Sciatic nerve (tissue), 2 donors: Measurements from ENCODE around the gene WDR49. TPM values are rescaled to one million over a fixed set of nuclear protein-coding genes. Genes with fewer than 3 reads are reported as not detected.
"Not testable (repeated sequence)": the region's sequence is repeated elsewhere in the genome, so short reads cannot be mapped to it uniquely, and the experiment has no call there.

Source experiments
- ATAC-seq: fragments of 200-7000 bp; cut with Tn5 transposase; one replicate; pipeline ENCODE4 v1.9.1; 2020; ENCODE audit warnings: mild to moderate bottlenecking, moderate library complexity
- DNase-seq: peaks from one replicate; pipeline ENCODE4 v3.0.0-alpha.2; 2020; ENCODE audit warnings: low spot score
- intact Hi-C: fragments of 100-400 bp; cut with DNase I; formaldehyde crosslinking; loops from one replicate; pipeline ENCODE4 v1.14.2; 2022
- total RNA-seq: library from RNA; stranded (reverse); fragmentation: NEBNext Ultra II Directional; extraction: Animal tissue kit (Norgen Biotek cat#: 25700); gene quantifications from one replicate; pipeline ENCODE4 v1.2.1, GENCODE V29; 2021
- donor health status: DM: no; HTN: no; CAD: no.
- donor health status: DM: no; HTN: no; CAD: no.

WDR49 gene
- total RNA-seq, 1 donor from 2014 or later, result 1.3 TPM

DNA sequence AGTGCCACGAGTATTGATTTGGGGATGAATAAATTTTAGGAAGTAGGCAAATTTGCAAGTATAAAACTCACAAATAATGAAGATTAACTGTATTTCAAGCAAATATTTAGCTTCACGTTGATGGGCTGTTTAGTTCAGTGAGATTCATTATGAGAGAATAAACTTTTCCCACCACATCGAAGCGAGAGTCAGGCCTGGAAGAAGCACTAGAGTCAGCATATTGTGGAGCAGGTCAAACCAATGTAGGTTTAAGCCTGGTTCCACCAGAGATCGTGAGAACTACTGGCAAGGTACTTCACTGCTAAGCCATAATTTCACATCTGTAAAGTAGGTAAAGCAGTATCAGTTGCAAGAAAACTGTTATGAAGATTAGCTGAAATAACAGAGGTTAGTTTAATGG lies 22.3 kb downstream of the WDR49 start:
- no peak for ATAC-seq
- no peak for DNase-seq
- intact Hi-C loops, result no loop called here

- intact Hi-C loops, result no loop called here
- no peak for ATAC-seq
- DNase-seq, result no peak
Observed at GRCh38 chr3:167626490-167626889, 27.3 kb downstream of the WDR49 start.

- no peak for DNase-seq
- ATAC-seq, result no peak
- intact Hi-C loops, result no loop called here
Observed at GRCh38 chr3:167615030-167615429, 38.7 kb downstream of the WDR49 start.

DNA sequence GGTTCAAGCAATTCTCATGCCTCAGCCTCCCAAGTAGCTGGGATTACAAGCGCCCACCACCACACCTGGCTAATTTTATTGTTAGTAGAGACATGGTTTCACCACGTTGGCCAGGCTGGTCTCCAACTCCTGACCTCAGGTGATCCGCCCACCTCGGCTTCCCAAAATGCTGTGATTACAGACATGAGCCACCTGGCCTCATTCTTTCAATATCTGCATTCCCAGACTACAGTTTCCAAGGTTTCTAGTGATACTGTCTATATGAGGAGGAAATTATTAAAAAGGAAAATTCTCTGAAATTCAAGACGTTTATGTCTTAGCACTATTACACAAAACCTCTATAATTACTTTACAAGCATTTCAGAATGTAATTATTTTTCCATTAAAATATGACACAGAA lies 39.5 kb downstream of the WDR49 start:
- ATAC-seq, intact Hi-C loops, DNase-seq: not testable (repeated sequence)

DNA sequence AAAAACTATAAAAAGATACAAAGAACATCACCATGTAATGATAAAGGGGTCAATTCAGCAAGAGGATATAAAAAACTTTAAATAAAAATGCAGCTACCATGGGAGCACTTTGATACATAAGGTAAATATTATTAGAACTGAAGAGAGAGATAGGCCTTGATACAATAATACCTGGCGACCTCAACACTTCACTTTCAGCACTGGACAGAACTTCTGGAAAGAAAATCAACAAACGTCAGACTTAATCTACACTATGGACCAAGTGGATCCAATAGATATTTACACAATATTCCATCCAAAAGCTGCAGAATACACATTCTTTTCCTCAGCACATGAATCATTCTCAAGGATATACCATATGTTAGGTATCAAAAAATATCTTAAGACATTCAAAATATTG lies 42.0 kb downstream of the WDR49 start:
- intact Hi-C loops, result no loop called here
- no peak for ATAC-seq
- DNase-seq, result no peak

DNA sequence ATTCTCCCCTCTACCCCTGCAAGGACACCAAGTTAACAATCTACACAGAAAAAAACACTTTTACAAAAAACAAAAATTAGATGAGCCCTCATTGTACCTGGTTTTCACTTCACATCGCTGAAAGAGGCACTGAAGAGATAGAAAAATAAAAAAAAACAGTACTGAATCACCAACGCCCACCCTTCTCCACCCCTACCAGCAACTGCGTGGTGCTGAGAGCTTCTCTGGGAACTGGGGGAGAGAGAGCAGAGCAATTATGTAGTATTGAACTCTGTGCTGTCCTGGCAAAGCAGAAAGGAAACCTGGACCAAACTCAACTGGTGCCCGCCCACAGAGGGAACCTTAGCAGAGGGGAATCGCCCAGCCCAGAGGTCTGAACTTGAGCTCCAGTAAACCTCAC lies 44.6 kb downstream of the WDR49 start:
- ATAC-seq, result no peak
- DNase-seq, result no peak
- intact Hi-C loops, result no loop called here

DNA sequence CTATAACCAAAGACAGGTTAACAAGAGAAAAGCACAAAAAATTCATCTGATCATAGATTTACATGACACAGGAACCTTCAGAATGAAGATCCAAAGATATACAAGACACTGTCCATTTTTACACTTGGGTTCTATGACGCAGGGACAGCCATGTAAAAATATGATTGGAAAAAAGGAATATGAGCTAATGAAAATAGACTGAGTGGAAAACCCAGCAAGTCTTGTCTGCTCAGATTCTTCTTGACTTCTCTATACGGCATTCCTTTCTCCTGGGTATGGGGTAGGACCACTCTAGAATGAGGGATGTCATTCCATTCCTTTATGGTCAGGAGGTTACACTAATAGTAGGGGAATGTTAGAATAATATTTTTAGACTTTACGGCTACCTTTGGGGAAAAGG lies 46.9 kb downstream of the WDR49 start:
- ATAC-seq (no peak), DNase-seq (no peak)
- intact Hi-C loops, result no loop called here

DNA sequence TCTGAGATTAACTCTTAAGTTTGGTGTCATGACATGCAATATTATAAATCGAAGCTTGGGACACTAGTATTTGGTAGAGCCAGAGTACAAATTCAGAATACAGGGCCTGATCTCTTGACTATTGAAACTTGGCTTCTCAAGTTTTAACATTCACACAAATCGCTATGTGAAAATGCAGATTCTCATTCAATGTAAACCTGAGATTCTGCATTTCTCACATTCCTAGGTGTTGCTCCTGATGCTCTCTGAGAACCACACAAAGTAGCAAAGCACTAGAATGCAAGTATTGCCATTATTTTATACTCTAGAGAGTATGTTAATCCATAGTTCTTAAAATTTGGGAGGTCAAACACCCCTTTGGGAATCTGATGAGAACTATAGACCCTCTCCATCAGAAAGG lies 47.9 kb downstream of the WDR49 start:
- intact Hi-C loops, result no loop called here
- DNase-seq (no peak), ATAC-seq (no peak)

DNA sequence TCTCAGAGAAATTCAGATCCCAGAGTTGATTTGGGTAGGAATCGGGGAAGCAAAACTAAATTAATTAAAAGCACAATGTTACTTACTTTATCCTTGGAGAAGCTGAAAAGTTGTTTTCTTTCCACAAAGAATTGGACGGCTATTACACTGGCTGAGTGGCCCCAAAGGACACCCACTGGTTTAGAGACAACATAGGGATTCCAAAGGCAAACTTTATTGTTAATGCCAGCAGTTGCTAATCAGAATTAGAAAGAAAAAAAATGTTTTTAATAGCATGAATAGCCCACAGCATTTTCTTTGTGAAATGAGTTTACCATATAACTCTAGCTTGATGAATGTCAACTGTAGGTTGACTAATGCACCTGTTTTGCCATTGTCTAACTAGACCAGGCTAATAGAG lies 51.7 kb downstream of the WDR49 start:
- no peak for ATAC-seq
- DNase-seq, result no peak
- intact Hi-C loops, result no loop called here

DNA sequence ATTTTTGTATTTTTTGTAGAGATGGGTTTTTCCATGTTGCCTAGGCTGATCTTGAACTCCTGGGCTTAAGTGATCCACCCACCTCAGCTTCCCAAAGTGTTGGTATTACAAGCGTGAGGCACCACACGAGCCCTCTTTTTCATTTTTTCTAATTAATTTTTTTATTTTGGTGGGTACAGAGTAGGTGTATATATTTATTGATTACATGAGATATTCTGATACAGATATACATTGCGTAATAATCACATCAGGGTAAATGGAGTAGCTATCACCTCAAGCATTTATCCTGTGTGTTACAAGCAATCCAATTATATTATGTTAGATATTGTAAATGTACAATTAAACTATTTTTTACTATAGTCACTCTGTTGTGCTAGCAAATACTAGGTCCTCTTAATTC lies 66.1 kb downstream of the WDR49 start:
- intact Hi-C loops, result no loop called here
- DNase-seq, result no peak
- no peak for ATAC-seq

DNA sequence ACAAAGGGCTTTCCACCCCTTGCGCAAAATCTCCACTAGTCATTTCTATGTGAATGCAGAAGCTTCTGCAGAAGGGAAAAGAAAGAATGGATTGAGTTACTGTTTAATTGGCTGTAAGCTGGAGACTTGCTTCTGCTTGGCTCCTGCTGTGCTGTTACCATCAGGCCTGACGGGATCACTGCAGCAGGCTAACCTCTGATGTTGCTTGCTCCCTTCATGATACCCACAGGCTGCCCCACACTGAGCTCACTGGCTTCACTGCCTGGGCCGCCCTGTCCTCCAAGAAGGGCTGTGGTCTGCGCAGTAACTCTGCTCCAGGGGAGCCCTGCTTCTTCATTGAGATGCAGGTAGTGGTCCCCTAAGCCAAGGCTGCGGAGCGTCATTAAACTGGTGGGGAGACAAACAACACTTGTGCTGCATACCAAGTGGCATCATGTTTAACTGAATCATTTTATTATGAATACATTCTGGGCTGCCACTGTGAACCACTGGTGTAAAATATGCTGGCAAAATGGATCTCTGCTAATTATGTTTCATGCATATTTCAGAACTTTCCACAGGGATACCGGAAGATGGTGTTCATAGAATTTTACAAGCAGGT lies 78.6 kb downstream of the WDR49 start:
- ATAC-seq (no peak), DNase-seq (no peak)
- intact Hi-C loops, result no loop called here

DNA sequence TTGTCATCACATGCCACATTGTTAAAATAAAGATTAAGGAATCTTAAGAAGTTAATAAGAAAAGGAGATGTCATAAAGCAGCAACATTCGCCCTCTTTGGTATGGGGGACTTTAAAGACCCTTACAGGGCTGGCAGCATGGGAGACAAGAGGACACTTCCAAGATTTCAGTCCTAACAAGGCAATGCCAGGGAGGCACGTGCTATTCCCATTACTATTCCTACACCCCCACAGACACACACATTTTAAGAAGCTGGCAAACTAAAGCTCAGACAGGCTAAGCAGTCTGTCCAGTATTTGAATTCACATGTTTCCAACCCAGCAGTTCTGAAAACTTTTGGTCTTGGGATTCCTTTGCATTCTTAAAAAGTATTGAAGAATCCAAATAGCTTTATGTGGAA lies 80.8 kb downstream of the WDR49 start:
- no peak for ATAC-seq
- intact Hi-C loops, result no loop called here
- DNase-seq, result no peak

DNA sequence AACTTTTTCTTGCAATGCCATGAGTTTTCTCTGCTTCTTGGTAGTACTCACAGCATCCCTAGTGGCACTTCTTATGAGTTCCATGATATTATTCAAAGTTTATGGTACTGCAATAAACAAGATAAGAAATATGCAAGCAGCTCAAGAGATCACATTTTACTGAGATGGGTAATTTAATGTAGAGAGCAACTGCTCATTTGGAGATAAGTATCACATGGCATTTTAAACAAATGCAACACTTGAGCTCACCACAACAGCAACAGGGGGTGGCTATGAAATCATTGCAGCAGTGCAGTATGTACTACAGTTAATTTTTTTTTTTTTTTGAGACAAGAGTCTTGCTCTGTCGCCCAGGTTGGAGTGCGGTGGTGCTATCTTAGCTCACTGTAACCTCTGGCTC lies 85.1 kb downstream of the WDR49 start:
- no peak for DNase-seq
- ATAC-seq, result no peak
- intact Hi-C loops, result no loop called here

DNA sequence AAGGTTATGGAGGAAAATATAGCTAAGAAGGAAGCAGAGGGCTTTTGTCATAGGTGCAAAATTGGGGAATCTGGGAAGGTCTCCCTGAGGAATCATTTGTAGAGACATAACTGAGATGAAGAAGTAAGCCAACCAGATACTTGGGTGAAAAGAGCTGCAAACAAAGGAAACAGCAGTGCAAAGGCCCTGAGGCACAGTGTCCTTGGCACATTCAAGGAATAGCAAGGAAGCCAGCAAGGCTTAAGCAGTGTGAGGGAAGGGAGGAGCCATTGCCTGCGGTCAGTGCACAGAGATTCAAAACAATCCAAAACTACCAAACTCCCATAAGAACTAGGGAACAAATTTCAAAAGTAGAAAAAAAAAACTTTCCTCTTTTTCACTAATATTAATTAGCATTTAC lies 88.3 kb downstream of the WDR49 start:
- intact Hi-C loops, result no loop called here
- DNase-seq (no peak), ATAC-seq (no peak)

DNA sequence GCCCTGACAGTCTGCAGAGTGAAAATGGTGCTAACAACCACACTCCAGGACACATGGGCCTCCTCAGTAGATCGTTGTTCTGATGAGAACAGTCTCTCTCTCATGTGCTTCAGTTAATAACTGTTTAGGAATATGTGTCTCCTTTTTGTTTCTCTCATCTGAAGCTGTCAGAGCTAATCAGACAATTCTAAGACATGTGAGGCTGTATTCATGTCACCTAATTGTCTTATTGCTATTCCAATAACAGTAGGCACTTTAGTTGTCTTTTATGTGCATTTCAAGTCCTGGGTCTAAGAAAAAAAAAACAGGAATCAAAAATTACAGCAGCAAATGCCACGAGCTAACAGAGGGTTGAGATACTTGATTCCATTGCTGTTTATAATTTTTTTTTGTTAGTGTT lies 89.1 kb downstream of the WDR49 start:
- intact Hi-C loops, result no loop called here
- no peak for DNase-seq
- no peak for ATAC-seq

DNA sequence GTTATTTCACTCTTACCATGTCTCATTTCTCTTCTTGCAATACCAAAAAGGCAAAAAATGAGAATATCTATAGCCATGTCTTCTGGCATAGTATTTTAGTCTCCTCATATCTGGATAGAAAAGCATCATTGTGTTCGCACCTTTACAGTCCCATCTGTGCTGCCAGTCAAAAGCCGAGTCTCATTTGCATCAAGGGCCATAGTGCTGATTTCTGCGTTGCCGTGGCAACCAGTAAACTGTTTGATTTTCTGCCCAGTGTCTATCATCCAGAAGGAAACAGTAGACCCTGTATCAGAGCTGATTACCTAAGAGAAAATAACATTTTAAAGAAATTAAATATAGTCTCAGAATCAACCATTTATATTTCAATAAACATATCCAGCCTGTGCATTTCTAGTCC lies 93.8 kb downstream of the WDR49 start:
- intact Hi-C loops, result no loop called here
- ATAC-seq (no peak), DNase-seq (no peak)

DNA sequence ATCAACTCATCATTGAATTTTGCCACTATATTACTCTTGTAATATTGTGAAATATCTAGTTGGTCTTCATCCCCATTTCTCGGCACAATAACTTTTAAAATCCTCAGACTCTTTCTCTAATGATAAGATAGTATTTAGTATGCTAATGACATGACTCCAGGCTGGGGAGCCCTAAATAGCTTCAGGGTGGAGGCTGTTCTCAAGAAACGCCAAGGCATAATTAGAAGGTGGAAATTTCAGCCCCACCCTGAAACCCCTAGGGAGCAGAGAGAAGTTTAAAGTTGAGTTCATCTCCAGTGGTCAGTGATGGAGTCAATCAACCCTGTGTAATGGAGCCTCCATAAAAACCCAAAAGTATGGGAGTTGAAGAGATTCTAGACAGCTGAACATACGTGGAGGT lies 98.8 kb downstream of the WDR49 start:
- DNase-seq (no peak), ATAC-seq (no peak)
- intact Hi-C loops, result no loop called here

DNA sequence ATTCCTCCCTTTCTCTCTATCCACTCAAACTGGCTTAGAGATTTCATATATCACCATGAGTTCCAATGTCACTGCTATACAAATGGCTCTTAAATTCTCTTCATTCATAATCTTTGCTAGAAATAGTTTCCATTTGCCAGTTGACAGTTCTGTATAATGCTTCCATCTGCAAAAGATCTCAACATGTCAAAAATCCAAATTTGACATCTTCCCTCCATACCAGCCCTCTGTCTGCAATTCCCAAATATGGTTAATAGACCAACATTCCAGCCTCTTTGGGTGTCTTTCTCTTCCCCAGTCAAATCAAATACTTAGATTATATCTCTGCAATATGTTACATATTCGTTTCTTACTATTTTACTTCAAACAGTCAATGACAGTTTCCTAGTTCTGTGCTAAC lies 115.7 kb downstream of the WDR49 start:
- DNase-seq (no peak), ATAC-seq (no peak)
- intact Hi-C loops, result no loop called here

GRCh38 chr3:167521006-167521355 lies 132.8 kb downstream of the WDR49 start:
- intact Hi-C loops, result no loop called here

DNA sequence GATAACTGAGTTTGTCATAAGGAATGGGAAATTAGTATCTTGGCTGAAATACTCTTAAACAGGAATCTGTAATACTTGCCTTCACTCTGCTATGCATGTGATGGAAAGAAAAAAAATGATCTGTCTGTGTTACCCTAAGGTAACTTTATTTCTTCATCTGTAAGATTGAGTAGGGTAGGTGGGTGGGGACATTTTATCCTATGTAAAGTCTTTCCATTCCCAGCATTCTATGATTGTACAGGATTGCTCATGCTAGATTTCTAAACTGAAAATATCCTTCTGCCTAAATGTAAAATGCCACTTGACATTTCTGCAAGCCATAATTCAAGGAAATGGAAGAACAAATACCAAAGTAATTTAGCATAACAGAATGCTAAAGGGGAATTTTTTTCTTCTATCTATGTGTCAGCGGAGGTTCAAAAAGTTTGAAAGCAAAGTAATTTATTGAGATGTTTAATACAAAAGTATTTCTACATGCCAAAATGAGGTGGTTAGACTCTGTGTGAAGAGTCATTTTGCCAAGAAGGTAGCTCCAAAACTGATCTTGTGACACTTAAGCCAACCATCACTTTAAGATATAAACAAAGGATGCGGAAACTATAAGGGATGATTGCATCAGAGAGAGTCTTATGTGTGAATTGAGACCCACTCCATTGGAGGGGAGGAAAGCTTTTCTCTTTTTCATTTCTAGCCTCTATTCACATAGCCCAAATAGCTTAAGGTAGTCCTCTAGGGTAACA lies 133.3 kb downstream of the WDR49 start:
- DNase-seq (no peak), ATAC-seq (no peak)
- intact Hi-C loops, result no loop called here

More at GRCh38 chr3:167521006-167521355, 132.8 kb downstream of the WDR49 start:
- ATAC-seq, result peak; percentile 20
- peak; percentile 40 for DNase-seq

DNA sequence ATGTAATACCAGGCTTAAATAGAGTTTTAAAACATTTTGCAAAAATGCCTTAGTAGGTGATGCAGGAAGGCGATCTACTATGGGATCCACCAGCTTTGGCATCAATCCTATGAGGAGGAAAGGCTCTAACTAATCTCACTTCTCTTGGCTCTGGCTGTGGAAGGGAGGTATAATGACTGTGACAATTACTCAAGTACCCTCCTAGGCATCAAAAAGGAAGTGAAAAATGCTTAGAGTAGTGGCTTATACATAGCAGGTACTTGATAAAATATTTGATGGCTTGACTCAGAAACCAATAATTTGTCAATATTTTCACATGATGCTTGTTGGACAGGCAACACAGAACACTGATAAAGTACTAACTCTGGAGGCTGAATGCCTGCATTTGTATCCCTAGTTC lies 145.8 kb downstream of the WDR49 start:
- ATAC-seq (no peak), DNase-seq (no peak)
- intact Hi-C loops, result no loop called here
